Endometrial microvascular endothelial cells (primary cell): ENCODE results near the gene CLEC17A. TPM values are rescaled to one million over a fixed set of nuclear protein-coding genes. Genes with fewer than 3 reads are reported as not detected.
"Not testable (repeated sequence)": the region's sequence is repeated elsewhere in the genome, so short reads cannot be mapped to it uniquely, and the experiment has no call there.

Experiments used
- in situ Hi-C: cut with HindIII; loops from 2 replicates; pipeline ENCODE4 v1.10.0; 2017; ENCODE audit warnings: low sequenced_read_pairs, low pct_unique_long_range_greater_than_20kb; ENCODE audit errors: inconsistent ontology term
- total RNA-seq: library from RNA; depleted of rRNA; stranded (reverse); fragments of >200 nt; gene quantifications from one replicate; pipeline ENCODE4 v1.2.3, GENCODE V29; 2015; ENCODE audit errors: inconsistent ontology term

The CLEC17A gene
- total RNA-seq, 1 donor from 2014 or later, result not detected

- in situ Hi-C loops, result no loop called here
These were observed 7.4 kb upstream of the CLEC17A start for GRCh38 chr19:14575428-14575980.

GRCh38 chr19:14576363-14576762, 6.5 kb upstream of the CLEC17A start:
- in situ Hi-C loops, result no loop called here

GRCh38 chr19:14577264-14577663, 5.6 kb upstream of the CLEC17A start:
- in situ Hi-C loops, result no loop called here

- in situ Hi-C loops, result no loop called here
These were observed 4.9 kb upstream of the CLEC17A start for GRCh38 chr19:14577885-14578427.

- in situ Hi-C loops, result no loop called here
These were observed 2.2 kb upstream of the CLEC17A start for GRCh38 chr19:14580623-14581237.

GRCh38 chr19:14584372-14584771, 1.5 kb downstream of the CLEC17A start:
- in situ Hi-C loops, result not testable (repeated sequence)

GRCh38 chr19:14585187-14585586, 2.3 kb downstream of the CLEC17A start:
- in situ Hi-C loops, result not testable (repeated sequence)

GRCh38 chr19:14589433-14589832, 6.5 kb downstream of the CLEC17A start:
- in situ Hi-C loops, result not testable (repeated sequence)

- in situ Hi-C loops, result no loop called here
These were observed 12.7 kb downstream of the CLEC17A start for GRCh38 chr19:14595558-14595957.

GRCh38 chr19:14599548-14600147, 16.8 kb downstream of the CLEC17A start:
- in situ Hi-C loops, result no loop called here

GRCh38 chr19:14603990-14604387, 21.1 kb downstream of the CLEC17A start:
- in situ Hi-C loops, result no loop called here

GRCh38 chr19:14606627-14607026, 23.7 kb downstream of the CLEC17A start:
- in situ Hi-C loops, result no loop called here

GRCh38 chr19:14611051-14611450, 28.2 kb downstream of the CLEC17A start:
- in situ Hi-C loops, result no loop called here

GRCh38 chr19:14612242-14612641, 29.4 kb downstream of the CLEC17A start:
- in situ Hi-C loops, result not testable (repeated sequence)

GRCh38 chr19:14612657-14613056, 29.8 kb downstream of the CLEC17A start:
- in situ Hi-C loops, result no loop called here

- in situ Hi-C loops, result not testable (repeated sequence)
These were observed 30.7 kb downstream of the CLEC17A start for GRCh38 chr19:14613399-14614098.

GRCh38 chr19:14614099-14614412, 31.2 kb downstream of the CLEC17A start:
- in situ Hi-C loops, result no loop called here

GRCh38 chr19:14615623-14616022, 32.7 kb downstream of the CLEC17A start:
- in situ Hi-C loops, result no loop called here

- in situ Hi-C loops, result no loop called here
These were observed 33.5 kb downstream of the CLEC17A start for GRCh38 chr19:14616407-14616806.

GRCh38 chr19:14619404-14619803, 36.5 kb downstream of the CLEC17A start:
- in situ Hi-C loops, result no loop called here
